ENCODE data around the gene SETD4. TPM values are rescaled to one million over a fixed set of nuclear protein-coding genes. Genes with fewer than 3 reads are reported as not detected.

SETD4 gene
- total RNA-seq, 1 donor from 2014 or later = 15.7 TPM

- H3K4me1 Mint-ChIP-seq (ENCODE audit: unreplicated experiment) = no peaks in the 10 kb centered on the region
- H3K27me3 Mint-ChIP-seq (ENCODE audit: unreplicated experiment) = peaks cover 4% of the 10 kb centered on the region
- H3K36me3 Mint-ChIP-seq (ENCODE audit: low read depth, unreplicated experiment) = peaks cover 4% of the 10 kb centered on the region
- TF ChIP-seq CTCF (IDR thresholded peaks at IDR 0.05; ENCODE audit: unreplicated experiment) = no peak
- no peaks in the 10 kb centered on the region for H3K9me3 Mint-ChIP-seq (ENCODE audit: unreplicated experiment)
- H3K27ac Mint-ChIP-seq (ENCODE audit: unreplicated experiment) = no peak overlapping the region
- no peak for DNase-seq (ENCODE audit: low spot score)
- H3K4me3 Mint-ChIP-seq (ENCODE audit: unreplicated experiment) = no peak overlapping the region
Observed at GRCh38 chr21:36027347-36027746, 33.0 kb downstream of the SETD4 start.

- no peak for TF ChIP-seq CTCF (IDR thresholded peaks at IDR 0.05; ENCODE audit: unreplicated experiment)
- Mint-ChIP-seq H3K27me3 (ENCODE audit: unreplicated experiment) (peaks cover 2% of the 10 kb centered on the region), H3K4me3 (ENCODE audit: unreplicated experiment) (no peak overlapping the region), H3K9me3 (ENCODE audit: unreplicated experiment) (no peaks in the 10 kb centered on the region), H3K36me3 (ENCODE audit: low read depth, unreplicated experiment) (no peaks in the 10 kb centered on the region), H3K4me1 (ENCODE audit: unreplicated experiment) (no peaks in the 10 kb centered on the region), H3K27ac (ENCODE audit: unreplicated experiment) (no peak overlapping the region)
- no peak for DNase-seq (ENCODE audit: low spot score)
Observed at GRCh38 chr21:36024782-36025181, 35.5 kb downstream of the SETD4 start.

DNA sequence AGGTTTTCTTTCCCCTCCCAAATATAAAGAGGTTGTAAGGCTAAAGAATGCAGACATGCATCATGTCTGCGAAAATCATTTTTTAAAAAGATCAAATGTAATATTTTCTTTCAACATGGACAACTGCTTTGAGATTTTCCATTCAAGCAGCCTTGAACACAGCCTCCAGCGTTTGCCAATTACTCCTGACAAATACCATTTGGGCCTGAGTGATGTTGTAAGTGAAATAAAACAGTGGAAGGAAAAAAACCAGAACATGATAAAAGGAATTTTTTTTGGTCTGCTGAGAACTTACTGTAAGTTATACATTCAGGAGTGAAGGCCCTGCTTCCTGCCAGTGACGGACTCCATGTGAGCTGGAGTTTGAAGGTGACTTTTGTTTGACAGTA, 37.2 kb downstream of the SETD4 start:
- H3K4me3 Mint-ChIP-seq (ENCODE audit: unreplicated experiment) = no peak overlapping the region
- no peak for TF ChIP-seq CTCF (IDR thresholded peaks at IDR 0.05; ENCODE audit: unreplicated experiment)
- no peak for DNase-seq (ENCODE audit: low spot score)
- H3K27ac Mint-ChIP-seq (ENCODE audit: unreplicated experiment) = no peak overlapping the region
- H3K36me3 Mint-ChIP-seq (ENCODE audit: low read depth, unreplicated experiment) = no peaks in the 10 kb centered on the region
- no peaks in the 10 kb centered on the region for H3K4me1 Mint-ChIP-seq (ENCODE audit: unreplicated experiment)
- no peaks in the 10 kb centered on the region for H3K9me3 Mint-ChIP-seq (ENCODE audit: unreplicated experiment)
- peaks cover 1% of the 10 kb centered on the region for H3K27me3 Mint-ChIP-seq (ENCODE audit: unreplicated experiment)

- no peaks in the 10 kb centered on the region for H3K9me3 Mint-ChIP-seq (ENCODE audit: unreplicated experiment)
- no peaks in the 10 kb centered on the region for H3K4me1 Mint-ChIP-seq (ENCODE audit: unreplicated experiment)
- peaks cover 1% of the 10 kb centered on the region for H3K27me3 Mint-ChIP-seq (ENCODE audit: unreplicated experiment)
- DNase-seq (ENCODE audit: low spot score) = no peak
- no peaks in the 10 kb centered on the region for H3K36me3 Mint-ChIP-seq (ENCODE audit: low read depth, unreplicated experiment)
- H3K27ac Mint-ChIP-seq (ENCODE audit: unreplicated experiment) = no peak overlapping the region
- no peak overlapping the region for H3K4me3 Mint-ChIP-seq (ENCODE audit: unreplicated experiment)
- TF ChIP-seq CTCF (IDR thresholded peaks at IDR 0.05; ENCODE audit: unreplicated experiment) = no peak
Observed at GRCh38 chr21:36022427-36023091, 37.8 kb downstream of the SETD4 start.

DNA sequence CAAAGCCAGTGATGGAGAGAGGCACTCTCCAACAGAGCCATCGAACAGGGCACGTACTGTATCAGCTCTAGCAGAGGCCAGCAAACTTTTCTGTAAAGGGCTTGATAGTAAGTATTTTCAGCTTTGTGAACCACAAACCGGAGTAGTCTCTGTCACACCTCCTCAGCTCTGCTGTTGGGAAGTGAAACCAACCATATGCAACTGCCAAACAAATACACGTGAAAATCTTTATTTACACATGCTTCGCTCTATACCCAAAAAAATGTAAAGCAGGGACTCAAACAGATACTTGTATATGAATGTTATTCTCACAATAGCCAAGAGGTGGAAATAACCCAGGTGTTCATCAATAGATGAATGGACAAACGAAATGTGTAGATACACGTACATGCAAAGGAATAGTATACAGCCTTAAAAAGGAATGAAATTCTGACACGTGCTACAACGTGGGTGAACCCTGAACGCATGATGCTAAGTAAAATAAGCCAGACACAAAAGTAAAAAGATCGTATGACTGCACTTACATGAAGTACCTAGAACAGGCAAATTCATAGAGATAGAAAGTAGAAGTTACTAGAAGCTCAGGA, 39.0 kb downstream of the SETD4 start:
- Mint-ChIP-seq H3K27me3 (ENCODE audit: unreplicated experiment) (peaks cover 1% of the 10 kb centered on the region), H3K9me3 (ENCODE audit: unreplicated experiment) (no peaks in the 10 kb centered on the region), H3K27ac (ENCODE audit: unreplicated experiment) (no peak overlapping the region), H3K4me1 (ENCODE audit: unreplicated experiment) (no peaks in the 10 kb centered on the region), H3K36me3 (ENCODE audit: low read depth, unreplicated experiment) (no peaks in the 10 kb centered on the region), H3K4me3 (ENCODE audit: unreplicated experiment) (no peak overlapping the region)
- DNase-seq (ENCODE audit: low spot score) = no peak
- no peak for TF ChIP-seq CTCF (IDR thresholded peaks at IDR 0.05; ENCODE audit: unreplicated experiment)

Measured in endothelial cell (in vitro differentiated cells).